Mesothelial cell of epicardium (in vitro differentiated cells): ENCODE data around the gene DSCAM. TPM values are rescaled to one million over a fixed set of nuclear protein-coding genes. Genes with fewer than 3 reads are reported as not detected.

Experiments used
- DNase-seq, 2 experiments: peaks; one replicate each; pipeline ENCODE4 v3.0.0; 2021; ENCODE audit warnings: low spot score in 2 of 2; ENCODE audit not compliant: unreplicated experiment in 2 of 2
- H3K27ac Mint-ChIP-seq: 2 replicates; pipeline ENCODE4 v1.8.0; 2021; ENCODE audit warnings: mixed read lengths
- H3K27me3 Mint-ChIP-seq: 2 replicates; pipeline ENCODE4 v1.8.0; 2021; ENCODE audit warnings: low read depth, mixed read lengths
- H3K36me3 Mint-ChIP-seq: 2 replicates; pipeline ENCODE4 v1.8.0; 2021; ENCODE audit warnings: mixed read lengths
- H3K4me1 Mint-ChIP-seq: 2 replicates; pipeline ENCODE4 v1.8.0; 2021; ENCODE audit warnings: mixed read lengths
- H3K4me3 Mint-ChIP-seq: 2 replicates; pipeline ENCODE4 v1.8.0; 2021; ENCODE audit warnings: mild to moderate bottlenecking, moderate library complexity, mixed read lengths
- H3K9me3 Mint-ChIP-seq: 2 replicates; pipeline ENCODE4 v1.8.0; 2021; ENCODE audit warnings: mixed read lengths
- CTCF ChIP-seq: fragments of 200-600 bp; sonication (generic); IDR thresholded peaks from one replicate; pipeline ENCODE4 v1.5.0; 2021; ENCODE audit warnings: antibody characterized with exemption; ENCODE audit not compliant: unreplicated experiment
- total RNA-seq: library from RNA; stranded (reverse); gene quantifications from 3 replicates; pipeline ENCODE4 v1.2.1, GENCODE V29; 2021

DSCAM gene
- total RNA-seq, 1 donor from 2014 or later: not detected

GRCh38 chr21:40678681-40679284, 168.2 kb downstream of the DSCAM start:
- no peaks in the 10 kb centered on the region for H3K36me3 Mint-ChIP-seq
- no peak overlapping the region for H3K4me3 Mint-ChIP-seq
- H3K27ac Mint-ChIP-seq: no peak overlapping the region
- no peak for TF ChIP-seq CTCF
- no peaks in the 10 kb centered on the region for H3K27me3 Mint-ChIP-seq
- H3K9me3 Mint-ChIP-seq: peaks cover 12% of the 10 kb centered on the region
- peaks cover 1% of the 10 kb centered on the region for H3K4me1 Mint-ChIP-seq
- DNase-seq: no peak

DNA sequence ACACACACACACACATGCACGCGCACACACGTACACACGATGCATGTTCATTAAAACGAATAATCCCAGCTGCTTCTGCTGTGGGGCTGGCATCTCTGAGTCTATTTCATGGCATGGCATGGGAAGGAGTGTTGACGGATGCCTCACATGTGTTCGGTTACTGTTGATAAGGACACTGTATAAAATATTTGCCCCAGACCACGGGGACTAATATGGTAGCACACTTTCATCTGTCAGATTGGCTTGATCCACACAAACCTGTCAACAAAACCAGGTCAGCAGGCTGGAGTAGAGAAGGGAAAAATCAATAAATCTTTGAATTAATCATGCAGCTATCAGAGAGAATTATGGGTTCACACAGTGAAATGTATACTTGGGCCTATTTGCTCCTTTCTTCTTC, 171.9 kb downstream of the DSCAM start:
- no peak for TF ChIP-seq CTCF
- no peaks in the 10 kb centered on the region for H3K36me3 Mint-ChIP-seq
- DNase-seq: no peak
- H3K27me3 Mint-ChIP-seq: no peaks in the 10 kb centered on the region
- H3K4me1 Mint-ChIP-seq: peaks cover 5% of the 10 kb centered on the region
- H3K9me3 Mint-ChIP-seq: no peaks in the 10 kb centered on the region
- H3K27ac Mint-ChIP-seq: no peak overlapping the region
- no peak overlapping the region for H3K4me3 Mint-ChIP-seq

GRCh38 chr21:40672602-40673001, 174.4 kb downstream of the DSCAM start:
- TF ChIP-seq CTCF: no peak
- Mint-ChIP-seq H3K4me3 (no peak overlapping the region), H3K4me1 (peaks cover 10% of the 10 kb centered on the region), H3K9me3 (no peaks in the 10 kb centered on the region), H3K27me3 (no peaks in the 10 kb centered on the region), H3K36me3 (no peaks in the 10 kb centered on the region), H3K27ac (no peak overlapping the region)
- no peak for DNase-seq

DNA sequence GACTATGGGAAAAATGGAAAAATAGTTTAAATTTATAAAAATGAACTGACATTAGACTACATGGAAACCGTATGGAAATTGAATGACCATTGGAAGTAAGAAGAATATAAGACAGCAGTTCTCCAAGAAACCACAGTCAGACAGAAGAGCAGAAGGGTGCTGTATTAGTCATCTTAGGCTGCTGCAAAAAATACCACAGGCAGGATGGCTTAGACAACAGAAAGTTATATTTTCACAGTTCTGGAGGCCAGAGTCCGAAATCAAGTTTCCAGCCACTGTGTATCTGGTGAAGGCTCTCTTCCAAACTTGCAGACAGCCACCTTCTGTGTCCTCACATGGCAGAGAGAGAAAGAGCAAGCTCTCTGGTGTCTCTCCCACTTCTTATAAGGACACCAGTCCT, 175.2 kb downstream of the DSCAM start:
- no peak for TF ChIP-seq CTCF
- Mint-ChIP-seq H3K9me3 (no peaks in the 10 kb centered on the region), H3K36me3 (no peaks in the 10 kb centered on the region), H3K4me3 (no peak overlapping the region), H3K27ac (no peak overlapping the region), H3K27me3 (no peaks in the 10 kb centered on the region), H3K4me1 (peaks cover 10% of the 10 kb centered on the region)
- DNase-seq: no peak

DNA sequence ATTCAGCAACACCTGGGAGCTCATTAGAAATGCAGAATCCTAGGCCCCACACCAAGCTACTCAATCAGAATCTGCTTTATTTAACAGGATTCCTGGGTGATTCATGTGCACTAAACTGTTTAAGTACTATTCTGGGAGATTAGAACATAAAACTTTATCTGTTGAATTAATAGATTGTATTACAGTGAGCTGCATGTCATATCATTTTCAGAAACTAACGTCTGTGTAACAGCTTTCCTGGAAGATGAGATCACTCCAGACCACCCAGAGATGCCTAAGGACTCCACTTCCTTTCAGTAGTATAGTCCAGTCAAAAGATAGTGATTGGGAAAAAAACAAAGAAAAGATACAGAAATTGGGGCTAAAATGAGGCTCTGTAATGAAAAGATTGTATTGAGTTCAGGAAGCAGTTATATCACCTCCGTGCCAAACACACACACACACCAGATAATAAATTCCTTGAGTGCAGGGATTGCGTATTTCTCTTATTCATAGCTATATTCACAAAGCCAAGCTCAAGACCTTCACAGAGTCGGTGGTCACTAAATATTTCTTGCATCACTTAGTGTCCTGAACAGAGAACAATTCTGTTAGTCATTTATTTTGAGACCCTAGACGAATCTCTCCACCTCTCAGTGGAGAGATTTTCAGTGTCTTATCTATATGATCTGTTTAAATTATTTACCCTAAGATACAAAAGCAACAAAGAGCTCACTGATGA, 178.2 kb downstream of the DSCAM start:
- no peaks in the 10 kb centered on the region for H3K9me3 Mint-ChIP-seq
- DNase-seq: no peak
- H3K4me1 Mint-ChIP-seq: peaks cover 9% of the 10 kb centered on the region
- no peaks in the 10 kb centered on the region for H3K36me3 Mint-ChIP-seq
- no peak for TF ChIP-seq CTCF
- H3K4me3 Mint-ChIP-seq: no peak overlapping the region
- H3K27ac Mint-ChIP-seq: no peak overlapping the region
- no peaks in the 10 kb centered on the region for H3K27me3 Mint-ChIP-seq
